Gastrocnemius medialis (tissue), 4 donors: ENCODE measurements around the gene MACROD2. TPM values are rescaled to one million over a fixed set of nuclear protein-coding genes. Genes with fewer than 3 reads are reported as not detected.

Experiments used
- ATAC-seq, 2 donors: fragments of 150-250 bp; one replicate each; pipeline ENCODE4 v1.9.1; 2016
- DNase-seq, 2 donors: peaks; one replicate each; pipeline ENCODE4 v3.0.0-alpha.2; 2019
- H3K27ac ChIP-seq, 4 donors: fragments of 200-600 bp; sonication (generic); 1 replicate in 1 of 4; 2 replicates in 3 of 4; pipeline ENCODE4 v1.5.1; 2016 to 2018; ENCODE audit warnings: mild to moderate bottlenecking in 2 of 4, moderate library complexity in 1 of 4
- H3K27me3 ChIP-seq, 3 donors: fragments of 200-600 bp; sonication (generic) in 2 of 3; 1 replicate in 1 of 3; 2 replicates in 2 of 3; pipeline versions ENCODE4 v1.5.1 to v1.6.0; 2016 to 2019; ENCODE audit warnings: mild to moderate bottlenecking in 1 of 3, moderate library complexity in 1 of 3
- H3K36me3 ChIP-seq, 2 donors: fragments of 200-600 bp; sonication (generic) in 1 of 2; one replicate each; pipeline ENCODE4 v1.5.1; 2017 to 2018
- H3K4me1 ChIP-seq, 2 donors: fragments of 200-600 bp; sonication (generic) in 1 of 2; one replicate each; pipeline ENCODE4 v1.5.1; 2016 to 2017; ENCODE audit warnings: mild to moderate bottlenecking in 2 of 2
- H3K4me3 ChIP-seq, 4 donors: fragments of 200-600 bp; sonication (generic) in 3 of 4; 1 replicate in 1 of 4; 2 replicates in 3 of 4; pipeline ENCODE4 v1.5.1; 2016 to 2019; ENCODE audit warnings: mild to moderate bottlenecking in 2 of 4
- H3K9me3 ChIP-seq, 3 donors: fragments of 200-600 bp; sonication (generic) in 2 of 3; 1 replicate in 1 of 3; 2 replicates in 2 of 3; pipeline ENCODE4 v1.5.1; 2016 to 2019
- CTCF ChIP-seq, 5 experiments: fragments of 450-650 bp in 3 of 5; fragments of 200-600 bp in 2 of 5; sonication (generic) in 2 of 5; IDR thresholded peaks in 4 of 5; conservative IDR thresholded peaks in 1 of 5; 1 replicate in 4 of 5; 2 replicates in 1 of 5; pipeline ENCODE4 v1.5.1; 2016 to 2019; ENCODE audit warnings: antibody characterized with exemption in 5 of 5, mild to moderate bottlenecking in 3 of 5, moderate library complexity in 3 of 5
- POLR2A ChIP-seq, 2 donors: fragments of 450-650 bp; IDR thresholded peaks; one replicate each; pipeline ENCODE4 v1.6.1; 2017; ENCODE audit warnings: antibody characterized with exemption in 2 of 2, mild to moderate bottlenecking in 2 of 2, moderate library complexity in 2 of 2
- in situ Hi-C, 4 donors: fragments of 200-750 bp; cut with MboI; loops; one replicate each; pipeline versions ENCODE4 v1.15.0 to v1.8.0; 2017; ENCODE audit warnings: low sequenced_read_pairs in 4 of 4
- intact Hi-C: fragments of 100-400 bp; cut with DNase I; formaldehyde crosslinking; loops from one replicate; pipeline ENCODE4 v1.15.1; 2023; ENCODE audit warnings: low total_unique reads
- total RNA-seq, 4 donors: library from RNA; depleted of rRNA; stranded (reverse); fragments of >200 nt; gene quantifications; one replicate each; pipeline versions ENCODE4 v1.1.0 to v1.2.3, GENCODE V29; 2016

MACROD2 gene
- total RNA-seq, 4 donors from 2014 or later = 1.8 to 10.2 (median 3.6) TPM

- TF ChIP-seq CTCF (IDR thresholded peaks at IDR 0.05 in 4 of 5, conservative IDR thresholded peaks at IDR 0.05 in 1 of 5) (no peak), POLR2A (IDR thresholded peaks at IDR 0.05) (no peak)
- intact Hi-C loops = no loop called here
- ATAC-seq = no peak
- in situ Hi-C loops = no loop called here
- H3K9me3 ChIP-seq = no peaks in the 10 kb centered on the region
- no peak overlapping the region for H3K27ac ChIP-seq
- no peaks in the 10 kb centered on the region for H3K27me3 ChIP-seq
- no peaks in the 10 kb centered on the region for H3K36me3 ChIP-seq
- no peaks in the 10 kb centered on the region for H3K4me1 ChIP-seq
- no peak overlapping the region for H3K4me3 ChIP-seq
- no peak for DNase-seq
Observed at GRCh38 chr20:14935285-14935684, 940.0 kb downstream of the MACROD2 start.

- no peak for DNase-seq
- Histone ChIP-seq H3K27me3 (no peaks in the 10 kb centered on the region), H3K36me3 (no peaks in the 10 kb centered on the region), H3K9me3 (no peaks in the 10 kb centered on the region), H3K4me3 (no peak overlapping the region), H3K27ac (no peak overlapping the region), H3K4me1 (no peaks in the 10 kb centered on the region)
- intact Hi-C loops (no loop called here), in situ Hi-C loops (no loop called here)
- no peak for ATAC-seq
- no peak for TF ChIP-seq POLR2A (IDR thresholded peaks at IDR 0.05)
Observed at GRCh38 chr20:14937021-14937420, 941.7 kb downstream of the MACROD2 start.

- Histone ChIP-seq H3K36me3 (no peaks in the 10 kb centered on the region), H3K4me3 (no peak overlapping the region), H3K9me3 (no peaks in the 10 kb centered on the region), H3K27me3 (no peaks in the 10 kb centered on the region), H3K4me1 (no peaks in the 10 kb centered on the region), H3K27ac (no peak overlapping the region)
- in situ Hi-C loops (no loop called here), intact Hi-C loops (no loop called here)
- no peak for TF ChIP-seq CTCF (IDR thresholded peaks at IDR 0.05 in 4 of 5, conservative IDR thresholded peaks at IDR 0.05 in 1 of 5)
- TF ChIP-seq POLR2A (IDR thresholded peaks at IDR 0.05) = no peak
- ATAC-seq = no peak
- DNase-seq = no peak
Observed at GRCh38 chr20:14937846-14938245, 942.5 kb downstream of the MACROD2 start.

- no peak for DNase-seq
- intact Hi-C loops (no loop called here), in situ Hi-C loops (no loop called here)
Observed at GRCh38 chr20:14947536-14947935, 952.2 kb downstream of the MACROD2 start.

GRCh38 chr20:14947946-14948345 lies 952.6 kb downstream of the MACROD2 start:
- H3K27me3 ChIP-seq = no peaks in the 10 kb centered on the region
- H3K36me3 ChIP-seq = no peaks in the 10 kb centered on the region
- DNase-seq = no peak
- in situ Hi-C loops (no loop called here), intact Hi-C loops (no loop called here)
- TF ChIP-seq CTCF (IDR thresholded peaks at IDR 0.05 in 4 of 5, conservative IDR thresholded peaks at IDR 0.05 in 1 of 5) = no peak
- no peak for TF ChIP-seq POLR2A (IDR thresholded peaks at IDR 0.05)
- no peak overlapping the region for H3K4me3 ChIP-seq
- peaks cover 5 to 6% of the 10 kb centered on the region in 2 donors for H3K4me1 ChIP-seq
- ATAC-seq = no peak
- no peak overlapping the region for H3K27ac ChIP-seq
- no peaks in the 10 kb centered on the region for H3K9me3 ChIP-seq

More at GRCh38 chr20:14947536-14947935, 952.2 kb downstream of the MACROD2 start:
- no peak overlapping the region for H3K4me3 ChIP-seq
- ATAC-seq = no peak
- no peaks in the 10 kb centered on the region for H3K27me3 ChIP-seq
- no peaks in the 10 kb centered on the region for H3K36me3 ChIP-seq
- H3K27ac ChIP-seq = no peak overlapping the region
- H3K9me3 ChIP-seq = no peaks in the 10 kb centered on the region
- TF ChIP-seq CTCF (IDR thresholded peaks at IDR 0.05 in 4 of 5, conservative IDR thresholded peaks at IDR 0.05 in 1 of 5) (no peak), POLR2A (IDR thresholded peaks at IDR 0.05) (no peak)
- H3K4me1 ChIP-seq = peaks cover 5 to 6% of the 10 kb centered on the region in 2 donors
